ENCODE data around the gene OR2H2. TPM values are rescaled to one million over a fixed set of nuclear protein-coding genes. Genes with fewer than 3 reads are reported as not detected.

Gene OR2H2
- polyA plus RNA-seq (ENCODE audit: insufficient read depth in 1 of 5, insufficient read length in 5 of 5, low replicate concordance in 1 of 5): under 1 TPM in 4 of 5 donors, not detected in 1; 0.07 to 0.20 (median 0.17) TPM
- long read RNA-seq, donor 1: 0 reads
- long read RNA-seq, donor 2: 0 reads
- long read RNA-seq, donor 3: 0 reads
- long read RNA-seq, donor 4: 0 reads
- long read RNA-seq, donor 5, partial matches to known transcripts: 0 of 1 reads
- long read RNA-seq, donor 5, other reads (novel, unspliced or antisense): 0 of 1 reads
- long read RNA-seq, donor 6: 0 reads
- long read RNA-seq, donor 7, partial matches to known transcripts: 56 of 58 reads
- long read RNA-seq, donor 7, other reads (novel, unspliced or antisense): 0 of 58 reads
- long read RNA-seq, donor 8: 0 reads

DNA sequence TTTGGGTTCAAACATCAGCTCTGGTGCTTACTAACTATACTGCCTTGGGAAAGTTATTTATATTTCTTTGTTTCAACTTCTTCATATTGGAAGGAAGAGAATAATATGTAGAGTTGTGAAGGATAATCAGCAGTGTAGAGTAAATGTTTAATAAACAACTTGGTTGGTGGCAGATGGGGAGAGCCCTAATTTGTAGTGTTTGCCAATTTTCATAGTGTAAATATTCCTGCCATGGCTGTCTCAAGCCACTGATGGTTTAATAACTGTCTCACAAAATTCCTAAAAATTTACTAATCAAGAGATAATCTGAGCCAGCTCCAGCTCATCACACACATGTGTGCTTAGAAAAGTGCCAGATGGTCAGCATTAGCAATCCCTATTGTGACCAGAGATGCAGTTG, at the start of gene OR2H2:
TSS of gene OR2H2 (plus strand) at position 301 of the 400 bp plus-strand sequence. CDS start 2,824 bp downstream, outside the sequence.
- no peak for DNase-seq

DNA sequence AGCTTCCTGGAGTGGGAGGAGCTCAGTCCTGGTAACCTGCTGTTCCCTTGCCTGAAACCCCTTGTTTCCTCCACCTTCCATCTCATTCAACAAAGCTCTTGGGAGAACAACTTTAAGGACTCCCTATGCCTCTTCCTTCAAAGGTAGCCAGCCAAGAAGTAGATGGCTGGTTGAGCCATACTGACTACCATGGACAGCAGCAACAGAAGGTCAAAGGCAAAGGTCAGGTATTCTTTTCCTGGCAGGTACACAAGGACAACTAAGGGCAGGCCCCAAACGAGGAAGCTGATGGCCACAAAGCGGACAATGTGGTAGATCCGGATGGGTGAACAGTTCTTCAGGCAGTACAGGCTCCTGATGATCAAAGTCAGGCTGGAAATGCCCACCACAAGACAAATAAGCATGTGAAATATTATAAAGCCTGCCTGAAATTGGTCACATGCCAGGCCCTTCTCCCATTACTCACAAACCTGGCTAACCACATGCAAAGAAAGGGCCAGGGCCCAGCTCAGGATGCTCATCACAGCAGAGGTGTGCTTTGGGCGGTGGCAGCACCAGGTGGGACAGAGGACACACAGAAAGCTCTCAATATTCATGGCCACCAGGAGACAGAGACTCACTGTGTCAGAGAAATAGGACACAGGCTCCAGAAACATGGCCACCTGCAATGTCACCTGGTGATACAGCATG, 47.1 kb upstream of the OR2H2 start:
- DNase-seq: no peak

DNA sequence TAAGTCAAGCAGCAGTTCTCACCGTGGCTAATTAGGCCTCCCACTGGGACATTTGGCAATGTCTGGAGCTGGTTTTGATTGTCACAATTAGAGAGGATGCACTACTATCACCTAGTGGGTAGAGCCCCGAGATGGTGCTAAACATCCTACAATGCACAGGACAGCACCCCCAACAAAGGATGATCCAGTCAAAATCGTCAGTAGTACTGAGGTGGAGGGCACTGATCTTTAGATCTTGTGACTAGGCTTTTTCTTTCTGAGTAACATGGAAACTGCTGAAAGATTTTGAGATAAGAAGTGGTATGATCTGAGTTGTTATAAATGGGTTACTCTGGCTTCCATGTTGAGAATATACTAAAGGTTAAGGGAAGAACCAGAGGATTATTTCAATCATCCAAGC, 37.3 kb upstream of the OR2H2 start:
- DNase-seq: no peak

DNA sequence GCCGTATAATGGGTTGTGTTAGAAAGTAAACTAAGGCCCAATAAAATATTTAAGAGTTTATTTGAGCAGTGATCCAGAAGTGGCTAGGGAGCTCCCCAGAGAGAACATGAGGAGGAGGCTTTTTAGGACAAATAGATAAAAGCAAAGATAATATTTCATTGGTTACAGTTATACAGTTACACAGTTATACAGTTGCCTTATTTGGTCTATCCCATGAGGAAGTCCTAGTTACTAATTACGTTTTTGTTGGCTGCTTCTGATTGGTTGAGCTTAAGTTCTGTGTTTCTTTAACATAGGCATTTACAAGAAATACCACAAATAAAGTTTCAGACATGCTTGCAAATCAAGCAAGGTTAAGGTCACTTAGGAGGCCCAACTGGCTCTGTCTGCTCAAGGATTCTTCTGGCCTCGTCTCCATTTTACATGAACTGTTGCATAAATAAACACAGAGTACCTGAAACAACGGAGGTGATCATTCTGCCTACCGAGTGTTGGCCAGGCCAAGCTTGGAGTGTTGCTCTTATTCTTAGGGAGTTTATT, 32.3 kb upstream of the OR2H2 start:
- peak; percentile 58 to 71 for DNase-seq

DNA sequence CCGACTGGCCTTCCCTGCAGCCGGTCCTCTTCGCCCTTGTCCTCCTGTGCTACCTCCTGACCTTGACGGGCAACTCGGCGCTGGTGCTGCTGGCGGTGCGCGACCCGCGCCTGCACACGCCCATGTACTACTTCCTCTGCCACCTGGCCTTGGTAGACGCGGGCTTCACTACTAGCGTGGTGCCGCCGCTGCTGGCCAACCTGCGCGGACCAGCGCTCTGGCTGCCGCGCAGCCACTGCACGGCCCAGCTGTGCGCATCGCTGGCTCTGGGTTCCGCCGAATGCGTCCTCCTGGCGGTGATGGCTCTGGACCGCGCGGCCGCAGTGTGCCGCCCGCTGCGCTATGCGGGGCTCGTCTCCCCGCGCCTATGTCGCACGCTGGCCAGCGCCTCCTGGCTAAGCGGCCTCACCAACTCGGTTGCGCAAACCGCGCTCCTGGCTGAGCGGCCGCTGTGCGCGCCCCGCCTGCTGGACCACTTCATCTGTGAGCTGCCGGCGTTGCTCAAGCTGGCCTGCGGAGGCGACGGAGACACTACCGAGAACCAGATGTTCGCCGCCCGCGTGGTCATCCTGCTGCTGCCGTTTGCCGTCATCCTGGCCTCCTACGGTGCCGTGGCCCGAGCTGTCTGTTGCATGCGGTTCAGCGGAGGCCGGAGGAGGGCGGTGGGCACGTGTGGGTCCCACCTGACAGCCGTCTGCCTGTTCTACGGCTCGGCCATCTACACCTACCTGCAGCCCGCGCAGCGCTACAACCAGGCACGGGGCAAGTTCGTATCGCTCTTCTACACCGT, 31.5 kb upstream of the OR2H2 start:
- DNase-seq: peak; percentile 82 to 84

DNA sequence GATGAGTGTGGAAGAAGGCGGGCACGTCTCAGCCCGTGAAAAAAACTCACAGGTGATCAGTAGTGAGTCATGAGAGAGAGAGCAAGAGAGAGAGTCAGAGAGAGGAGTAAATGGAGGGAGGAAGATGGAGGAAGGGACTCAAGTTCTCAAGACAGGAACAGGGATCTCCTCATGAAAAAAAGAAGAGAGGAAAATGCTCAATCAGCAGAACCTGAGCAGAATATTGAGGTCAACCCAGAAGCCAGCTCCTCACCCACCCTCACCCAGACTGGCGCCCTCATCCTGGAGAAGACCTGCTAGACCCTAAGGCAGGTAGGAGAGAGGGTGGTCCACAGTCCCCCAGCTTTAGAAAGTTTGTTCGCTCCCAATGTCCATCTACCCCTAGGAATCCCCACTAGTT, 30.2 kb upstream of the OR2H2 start:
- no peak for DNase-seq

DNA sequence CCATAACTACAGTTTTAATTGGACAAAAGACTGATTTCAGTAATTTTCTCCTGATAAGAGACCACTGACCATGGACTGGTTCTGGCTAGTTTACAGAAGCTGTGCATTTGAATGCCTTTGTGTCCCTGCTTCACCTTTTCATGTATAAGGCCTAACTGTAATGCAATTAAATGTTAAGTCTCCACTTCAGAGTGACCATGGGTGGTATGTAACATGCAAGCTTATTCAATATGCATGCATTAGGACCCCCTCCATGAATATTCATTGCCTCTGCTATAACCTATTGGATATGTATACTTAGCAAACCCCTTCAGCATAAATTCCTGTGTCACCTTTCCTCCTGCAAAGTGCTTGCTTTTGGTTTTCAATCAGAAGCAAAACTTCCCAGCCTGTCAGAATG, 27.6 kb upstream of the OR2H2 start:
- DNase-seq: no peak

DNA sequence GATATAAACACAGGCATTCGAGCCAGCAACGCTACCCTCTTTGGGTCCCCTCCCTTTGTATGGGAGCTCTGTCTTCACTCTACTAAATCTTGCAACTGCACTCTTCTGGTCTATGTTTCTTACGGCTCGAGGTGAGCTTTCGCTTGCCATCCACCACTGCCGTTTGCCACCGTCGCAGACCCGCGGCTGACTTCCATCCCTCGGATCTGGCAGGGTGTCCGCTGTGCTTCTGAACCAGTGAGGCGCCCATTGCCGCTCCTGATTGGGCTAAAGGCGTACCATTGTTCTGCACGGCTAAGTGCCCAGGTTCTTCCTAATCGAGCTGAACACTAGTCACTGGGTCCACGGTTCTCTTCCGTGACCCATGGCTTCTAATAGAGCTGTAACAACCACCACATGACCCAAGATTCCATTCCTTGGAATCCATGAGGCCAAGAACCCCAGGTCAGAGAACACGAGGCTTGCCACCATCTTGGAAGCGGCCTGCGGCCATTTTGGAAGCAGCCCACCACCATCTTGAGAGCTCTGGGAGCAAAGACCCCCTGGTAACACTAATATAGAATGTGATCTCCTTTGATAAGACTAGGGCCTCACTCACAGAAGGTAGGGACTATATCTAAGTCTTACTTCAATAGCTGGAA, 26.4 kb upstream of the OR2H2 start:
- no peak for DNase-seq

DNA sequence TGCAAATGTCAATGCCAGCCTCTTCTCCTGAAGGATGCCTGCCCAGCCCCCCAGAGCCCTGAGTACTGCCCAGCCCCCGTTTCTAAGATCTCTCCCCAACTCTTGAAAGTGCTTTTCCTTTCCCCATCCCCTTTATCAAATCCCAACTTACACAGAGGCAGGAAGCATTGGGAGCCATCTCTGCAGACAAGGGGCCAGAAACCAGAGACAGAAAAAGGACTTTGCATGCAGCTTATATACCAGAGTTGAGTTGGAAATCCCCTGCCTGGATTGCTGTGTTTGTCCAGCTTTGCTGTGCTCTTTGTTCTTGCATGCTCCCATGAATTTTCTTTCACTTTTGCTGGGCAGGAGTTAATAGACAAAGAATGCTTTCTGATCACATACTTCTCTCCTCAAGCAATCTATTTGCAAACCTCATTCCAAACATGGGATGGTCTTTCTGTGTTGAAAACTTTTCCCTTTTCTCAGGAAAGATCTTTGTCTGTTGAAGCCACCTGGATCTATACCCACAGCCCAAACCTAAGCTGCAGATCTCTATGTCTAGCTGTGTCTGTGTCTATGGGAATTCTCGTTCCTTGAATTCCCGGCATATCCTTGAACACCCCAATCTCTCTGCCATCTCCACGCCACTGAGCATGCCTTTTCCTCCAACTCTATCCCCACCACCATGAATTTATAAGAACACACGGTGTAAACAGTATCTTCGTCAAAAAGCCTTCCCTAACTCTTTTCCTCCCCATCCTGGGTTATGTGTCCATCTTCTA, 25.2 kb upstream of the OR2H2 start, which contains the start of gene UBD:
TSS of gene UBD (minus strand) at position 209 of the 764 bp plus-strand sequence. CDS start at position 178, 31 bp downstream.
- DNase-seq: no peak

DNA sequence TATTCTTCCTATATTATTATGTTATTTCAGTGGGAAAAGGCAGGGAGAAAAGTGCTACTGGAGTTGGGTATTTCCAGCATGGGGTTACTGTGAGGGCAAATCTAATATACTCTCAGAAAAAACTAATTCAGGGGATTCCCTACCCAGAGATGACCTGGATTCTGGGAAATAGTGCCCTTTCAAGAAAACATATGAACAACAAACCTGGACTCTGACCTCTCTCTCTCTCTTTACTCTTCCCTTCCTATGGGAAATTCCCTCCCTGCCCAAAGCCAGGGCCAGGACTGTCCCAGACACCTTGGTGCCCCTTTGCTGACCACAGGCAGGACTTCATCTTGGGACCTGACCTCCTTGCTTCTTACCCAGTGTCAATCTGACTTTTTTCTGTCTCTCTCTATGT, 23.8 kb upstream of the OR2H2 start:
- DNase-seq: no peak

DNA sequence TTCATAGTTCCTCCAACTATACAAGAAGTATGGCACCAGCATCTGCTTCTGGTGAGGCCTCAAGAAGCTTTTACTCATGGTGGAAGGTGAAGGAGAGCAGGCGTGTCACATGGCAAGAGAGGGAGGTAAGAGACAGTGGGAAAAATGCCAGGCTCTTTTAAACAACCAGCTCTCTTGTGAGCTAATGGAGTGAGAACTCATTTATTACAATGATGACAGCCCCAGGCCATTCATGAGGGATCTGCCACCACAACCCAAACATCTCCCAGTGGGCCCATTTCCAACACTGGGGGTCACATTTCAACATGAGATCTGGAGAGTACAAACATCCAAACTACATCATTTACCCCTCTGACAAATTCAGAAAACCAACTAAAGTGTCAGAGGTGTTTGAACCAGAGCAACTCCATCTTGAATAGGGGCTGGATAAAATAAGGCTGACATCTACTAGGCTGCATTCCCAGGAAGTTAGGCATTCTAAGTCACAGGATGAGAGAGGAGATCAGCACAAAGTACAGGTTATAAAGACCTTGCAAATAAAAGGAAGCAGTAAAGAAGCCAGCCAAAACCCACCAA, 23.2 kb upstream of the OR2H2 start:
- DNase-seq: peak in 1 of 2 donors; percentile 34

DNA sequence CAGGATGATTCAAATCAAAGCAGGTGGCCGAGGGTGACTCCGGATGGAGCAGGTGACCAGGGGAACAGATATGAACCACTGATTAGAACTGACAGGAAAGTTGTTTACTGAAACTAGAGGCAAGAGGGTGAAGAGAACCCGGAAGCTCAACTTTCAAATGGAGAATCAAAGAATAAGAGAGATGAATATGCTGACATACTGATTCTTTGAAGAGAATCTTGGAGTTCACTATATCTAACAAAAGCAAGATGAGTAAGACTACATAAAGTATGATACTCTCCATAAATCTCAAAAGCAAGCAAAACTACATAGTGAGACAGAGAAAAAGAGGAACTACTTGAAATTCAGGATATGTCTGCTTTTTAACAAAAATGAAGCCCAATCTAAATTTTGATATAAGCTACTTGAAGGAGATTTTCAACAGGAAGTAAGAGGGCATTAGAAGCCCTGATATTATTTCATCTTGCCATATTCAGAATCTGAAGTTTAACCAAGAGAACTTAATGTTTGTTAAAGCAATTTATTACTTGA, 21.4 kb upstream of the OR2H2 start:
- no peak for DNase-seq

DNA sequence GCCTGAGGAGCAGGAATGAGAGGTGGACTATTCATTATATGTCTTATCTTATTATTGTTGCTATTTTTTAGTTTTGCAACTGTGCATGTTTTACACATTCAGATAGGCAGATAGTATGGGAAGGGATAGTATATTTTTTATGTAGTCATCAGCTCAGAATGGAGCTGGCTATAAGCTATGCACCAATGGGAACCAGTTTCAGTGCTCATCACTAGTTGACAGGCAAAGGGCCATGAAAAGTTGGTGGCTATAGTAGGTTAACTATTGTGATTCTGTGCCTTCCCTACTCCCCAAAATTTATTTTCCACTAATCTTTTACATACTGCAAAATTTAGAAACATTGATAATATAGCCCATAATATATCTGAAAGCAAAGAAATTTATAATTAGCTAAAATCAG, 20.0 kb upstream of the OR2H2 start:
- no peak for DNase-seq

DNA sequence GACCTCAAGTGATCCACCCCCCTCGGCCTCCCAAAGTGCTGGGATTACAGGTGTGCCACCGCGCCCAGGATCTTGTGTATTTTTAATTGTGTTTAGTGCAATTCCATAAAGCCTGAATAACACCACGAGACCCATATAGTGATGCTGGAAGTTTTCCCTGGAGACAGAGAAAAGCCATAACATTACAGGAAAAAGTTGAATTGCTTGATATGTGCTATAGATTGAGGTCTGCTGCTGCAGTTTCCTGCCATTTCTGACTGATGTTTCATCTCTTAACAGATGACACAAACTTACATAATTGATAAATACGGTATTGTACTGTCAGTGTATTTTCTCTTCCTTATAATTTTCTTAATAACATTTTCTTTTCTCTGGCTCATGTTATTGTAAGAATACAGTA, 18.1 kb upstream of the OR2H2 start:
- DNase-seq: peak in 1 of 2 donors; percentile 28

DNA sequence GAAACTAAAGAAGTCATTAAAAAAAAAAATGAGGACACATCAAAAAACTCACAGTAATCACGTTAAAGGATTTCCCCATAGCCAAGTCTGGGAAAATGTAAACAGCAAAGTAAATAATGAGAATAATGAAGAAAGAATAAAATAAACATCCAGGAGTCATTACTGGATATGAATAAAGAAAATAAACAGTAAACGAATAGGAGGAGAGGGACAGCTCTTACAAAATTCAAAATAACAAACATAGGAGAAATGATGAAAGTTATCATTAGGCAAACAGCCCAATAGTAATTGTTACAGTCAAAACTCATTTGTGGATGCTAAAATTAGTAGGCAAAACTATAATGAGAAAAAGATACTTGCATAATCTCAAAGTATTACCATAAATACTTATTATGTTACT, 17.4 kb upstream of the OR2H2 start:
- peak; percentile 48 to 64 for DNase-seq

DNA sequence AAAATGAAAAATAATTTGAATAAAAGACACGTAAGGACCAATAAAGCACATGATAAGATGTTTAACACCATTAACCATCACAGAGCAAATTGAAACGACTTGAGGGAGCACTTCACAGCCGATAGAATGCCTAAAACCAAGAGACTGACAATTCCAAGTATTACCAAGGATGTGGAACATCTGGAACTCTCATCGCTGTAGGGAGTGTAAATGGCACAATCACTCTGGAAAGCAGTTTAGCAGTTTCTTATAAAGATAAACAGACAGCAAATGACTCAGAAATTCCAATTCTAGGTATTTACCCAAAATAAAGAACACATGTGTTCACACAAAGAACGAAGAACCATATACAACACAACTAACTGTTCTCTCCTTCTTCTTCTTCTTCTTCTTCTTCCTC, 16.9 kb upstream of the OR2H2 start:
- DNase-seq: peak in 1 of 2 donors; percentile 72

DNA sequence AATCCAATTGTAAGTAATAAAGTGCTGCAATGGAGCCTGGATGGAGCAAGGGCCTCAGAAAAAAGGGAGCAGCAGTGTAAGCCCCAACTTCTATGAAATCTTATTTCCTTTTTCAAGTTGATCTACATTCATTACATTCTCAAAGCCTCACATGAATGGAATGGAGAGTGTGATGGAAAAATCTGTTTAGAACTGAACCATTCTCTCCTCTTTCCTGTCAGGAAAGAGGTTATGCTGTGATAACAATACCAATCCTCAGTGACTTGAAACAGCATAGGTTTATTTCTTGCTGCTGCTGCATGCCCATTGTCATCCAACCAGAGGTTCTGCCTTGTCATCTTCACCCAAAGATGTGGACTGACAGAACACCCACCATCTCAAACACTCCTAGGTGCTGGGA, 8.9 kb upstream of the OR2H2 start:
- no peak for DNase-seq

DNA sequence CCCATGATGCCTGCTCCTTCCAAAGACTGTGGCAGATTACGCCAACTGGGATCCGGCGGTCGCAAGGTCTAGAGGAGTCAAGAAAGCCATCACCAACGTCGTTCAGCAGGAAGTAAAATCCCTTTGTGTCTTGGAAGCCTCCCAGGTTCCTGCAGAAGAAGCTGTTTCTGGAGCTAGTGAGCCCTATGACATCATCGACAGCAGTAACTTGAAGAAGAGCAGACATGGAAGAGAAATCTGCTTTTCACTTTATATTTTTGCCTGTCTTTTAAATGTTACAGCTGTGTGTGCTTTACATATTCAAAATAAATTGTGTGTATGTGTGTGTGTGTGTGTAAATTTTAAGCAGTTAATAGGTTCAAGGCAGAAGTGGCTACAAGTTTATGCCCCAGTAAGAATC, 7.4 kb upstream of the OR2H2 start:
- no peak for DNase-seq

DNA sequence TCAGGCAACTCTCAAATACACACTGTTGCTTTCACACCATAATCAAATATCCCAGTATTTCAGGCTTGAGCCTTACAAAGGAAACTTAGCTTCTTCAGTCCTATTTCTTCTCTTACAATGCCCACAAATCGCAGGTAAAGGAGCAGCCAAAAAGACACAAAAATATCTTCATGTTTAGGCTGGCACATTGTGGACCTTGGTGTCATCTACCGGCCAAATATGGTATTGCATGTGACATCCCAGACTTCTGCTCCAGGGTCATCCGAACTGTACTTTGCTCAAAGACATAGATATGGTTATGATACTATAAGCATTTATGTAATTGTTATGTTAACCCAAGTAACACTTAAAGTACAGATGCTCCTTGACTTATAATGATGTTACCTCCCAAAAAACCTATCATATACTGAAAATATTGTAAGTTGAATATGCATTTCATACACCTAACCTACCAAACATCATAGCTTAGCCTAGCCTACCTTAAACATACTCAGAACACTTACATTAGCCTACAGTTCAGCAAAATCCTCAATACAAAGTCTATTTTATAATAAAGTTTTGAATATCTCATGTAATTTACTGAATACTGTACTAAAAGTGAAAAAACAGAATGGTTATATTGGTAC, 4.6 kb downstream of the OR2H2 start:
- peak; percentile 14 to 44 for DNase-seq

Data from right lung (tissue), 10 donors.